Epithelial cell of proximal tubule (primary cell): Measurements from ENCODE around the gene DLG1. TPM values are rescaled to one million over a fixed set of nuclear protein-coding genes. Genes with fewer than 3 reads are reported as not detected.

Source experiments
- DNase-seq: peaks from one replicate; pipeline ENCODE4 v3.0.0-alpha.2; 2011; ENCODE audit warnings: low read depth
- H3K4me3 ChIP-seq: 2 replicates; pipeline ENCODE4 v1.5.1; 2011; ENCODE audit warnings: low read depth, mild to moderate bottlenecking, low read length
- total RNA-seq: library from RNA; depleted of rRNA; stranded (reverse); fragments of >200 nt; gene quantifications from 2 replicates; pipeline ENCODE4 v1.2.3, GENCODE V29; 2015
- TF ChIP-seq, protein P1 (sequence below): conservative IDR thresholded peaks from 2 replicates; pipeline ENCODE4 v1.5.1; 2012; ENCODE audit warnings: low read depth, mild to moderate bottlenecking, low read length

DLG1 gene
- total RNA-seq, 1 donor from 2014 or later: 67.6 TPM

DNA sequence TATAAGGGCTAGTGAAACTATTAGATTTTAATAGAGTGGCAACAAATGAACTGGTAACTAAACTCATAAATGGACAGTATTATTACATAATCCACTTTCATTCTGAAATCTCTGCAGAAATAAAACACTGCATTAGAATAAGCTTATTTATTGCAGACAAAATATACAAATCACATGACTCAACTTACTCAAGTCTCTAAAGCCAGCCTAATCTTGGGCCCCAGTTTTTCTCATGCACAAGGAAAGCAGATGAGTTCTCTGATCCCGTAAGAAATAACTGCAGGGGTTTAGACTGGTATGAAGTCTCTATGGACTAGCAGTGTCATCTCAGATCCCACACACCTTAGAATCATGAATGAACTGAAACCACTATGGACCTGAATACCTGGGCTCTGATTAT is 5.8 kb downstream of the DLG1 start:
- H3K4me3 ChIP-seq: no peak overlapping the region
- TF ChIP-seq, protein P1, sequence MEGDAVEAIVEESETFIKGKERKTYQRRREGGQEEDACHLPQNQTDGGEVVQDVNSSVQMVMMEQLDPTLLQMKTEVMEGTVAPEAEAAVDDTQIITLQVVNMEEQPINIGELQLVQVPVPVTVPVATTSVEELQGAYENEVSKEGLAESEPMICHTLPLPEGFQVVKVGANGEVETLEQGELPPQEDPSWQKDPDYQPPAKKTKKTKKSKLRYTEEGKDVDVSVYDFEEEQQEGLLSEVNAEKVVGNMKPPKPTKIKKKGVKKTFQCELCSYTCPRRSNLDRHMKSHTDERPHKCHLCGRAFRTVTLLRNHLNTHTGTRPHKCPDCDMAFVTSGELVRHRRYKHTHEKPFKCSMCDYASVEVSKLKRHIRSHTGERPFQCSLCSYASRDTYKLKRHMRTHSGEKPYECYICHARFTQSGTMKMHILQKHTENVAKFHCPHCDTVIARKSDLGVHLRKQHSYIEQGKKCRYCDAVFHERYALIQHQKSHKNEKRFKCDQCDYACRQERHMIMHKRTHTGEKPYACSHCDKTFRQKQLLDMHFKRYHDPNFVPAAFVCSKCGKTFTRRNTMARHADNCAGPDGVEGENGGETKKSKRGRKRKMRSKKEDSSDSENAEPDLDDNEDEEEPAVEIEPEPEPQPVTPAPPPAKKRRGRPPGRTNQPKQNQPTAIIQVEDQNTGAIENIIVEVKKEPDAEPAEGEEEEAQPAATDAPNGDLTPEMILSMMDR: no peak
- DNase-seq: no peak

DNA sequence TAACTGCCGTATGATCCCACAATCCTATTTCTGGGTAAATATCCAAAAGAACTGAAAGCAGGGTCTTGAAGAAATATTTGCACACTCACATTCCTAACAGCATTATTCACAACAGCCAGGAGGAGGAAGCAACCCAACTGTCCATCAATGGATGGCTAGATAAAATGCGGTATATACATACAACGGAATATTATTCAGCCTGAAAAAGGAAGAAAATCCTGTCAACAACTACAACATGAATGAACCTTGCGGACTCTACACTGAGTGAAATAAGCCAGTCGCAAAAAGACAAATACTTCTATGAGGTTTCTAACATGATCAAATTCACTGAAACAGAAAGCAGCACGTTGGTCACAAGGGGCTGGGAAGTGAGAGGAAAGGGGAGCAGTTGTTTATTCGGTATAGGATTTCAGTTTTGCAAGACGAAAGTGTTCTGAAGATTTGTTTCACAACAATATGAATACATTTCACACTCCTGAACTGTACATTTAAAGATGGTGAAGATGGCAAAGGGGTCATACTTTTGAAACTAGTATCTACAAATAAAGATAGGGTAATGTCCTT is 6.2 kb downstream of the DLG1 start:
- H3K4me3 ChIP-seq: no peak overlapping the region
- TF ChIP-seq, protein P1: no peak
- DNase-seq: no peak

DNA sequence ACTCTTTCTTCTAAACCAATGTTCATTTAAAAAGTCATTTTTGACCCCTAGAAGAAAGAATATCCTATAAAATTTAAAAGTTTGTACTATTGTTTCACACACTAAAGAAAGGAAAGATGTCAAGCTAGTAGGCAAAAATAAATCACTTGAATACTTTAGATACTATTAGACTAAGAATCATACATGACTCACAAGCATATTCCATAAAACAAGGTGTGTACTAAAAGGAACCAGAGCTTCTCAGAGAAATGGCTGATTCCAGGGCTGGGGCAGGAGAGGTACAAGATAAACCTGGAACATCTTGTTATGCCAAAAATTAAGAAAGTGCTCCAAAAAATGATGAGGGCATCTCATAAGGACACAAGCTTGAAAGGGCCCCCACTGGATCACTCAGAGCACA is 8.7 kb downstream of the DLG1 start:
- no peak overlapping the region for H3K4me3 ChIP-seq
- DNase-seq: no peak
- TF ChIP-seq, protein P1: no peak

DNA sequence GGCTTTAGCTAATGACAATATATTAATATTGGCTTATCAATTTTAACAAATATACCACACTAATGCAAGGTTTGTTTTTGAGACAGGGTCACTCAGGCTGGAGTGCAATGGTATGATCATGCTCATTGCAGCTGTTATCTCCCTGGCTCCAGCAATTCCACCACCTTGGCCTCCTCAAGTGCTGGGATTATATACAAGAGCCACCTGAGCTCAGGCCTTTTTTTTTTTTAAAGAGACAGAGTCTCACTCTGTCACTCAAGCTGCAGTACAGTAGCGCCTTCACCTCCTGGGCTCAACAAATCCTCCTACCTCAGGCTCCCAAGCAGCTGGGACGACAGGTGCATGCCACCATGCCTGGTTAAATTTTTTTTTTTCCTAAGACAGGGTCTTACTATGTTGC is 11.7 kb downstream of the DLG1 start:
- no peak for DNase-seq
- TF ChIP-seq, protein P1: no peak
- no peak overlapping the region for H3K4me3 ChIP-seq

DNA sequence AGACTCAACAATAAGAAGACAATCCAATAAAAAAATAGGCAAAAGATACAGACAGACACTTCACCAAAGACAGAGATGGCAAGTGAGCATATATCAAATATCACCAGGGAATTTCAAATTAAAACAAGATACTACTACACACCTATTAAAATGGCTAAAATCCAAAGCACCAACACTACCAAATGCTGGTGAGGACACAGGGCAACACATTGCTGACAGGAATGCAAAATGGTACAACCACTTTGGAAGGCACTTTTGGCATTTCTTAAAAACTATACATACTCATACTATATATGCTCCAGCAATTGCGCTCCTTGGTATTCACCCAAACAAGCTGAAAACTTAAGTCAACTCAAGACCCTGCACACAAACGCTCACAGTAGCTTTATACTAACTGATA is 12.9 kb downstream of the DLG1 start:
- H3K4me3 ChIP-seq: no peak overlapping the region
- TF ChIP-seq, protein P1: no peak
- DNase-seq: no peak

DNA sequence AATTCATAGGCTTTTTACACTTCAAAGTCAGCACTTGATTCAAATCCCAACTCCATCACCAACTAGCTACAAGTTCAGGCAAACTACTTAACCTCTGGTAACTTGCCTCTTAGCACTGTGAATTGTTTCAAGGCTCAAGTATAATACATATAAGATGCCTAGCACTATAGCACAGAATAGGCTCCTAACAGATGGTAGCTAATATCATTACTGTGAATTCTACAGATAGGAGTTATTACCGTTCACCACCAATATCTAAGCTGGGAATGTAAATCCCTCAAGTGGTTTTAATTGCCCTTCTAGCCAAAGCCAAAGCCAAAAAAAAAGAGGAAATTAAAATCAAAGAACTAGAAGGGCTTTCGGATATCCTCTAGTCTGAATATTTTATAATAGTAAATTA is 15.4 kb downstream of the DLG1 start:
- DNase-seq: no peak
- no peak overlapping the region for H3K4me3 ChIP-seq
- TF ChIP-seq, protein P1: no peak

DNA sequence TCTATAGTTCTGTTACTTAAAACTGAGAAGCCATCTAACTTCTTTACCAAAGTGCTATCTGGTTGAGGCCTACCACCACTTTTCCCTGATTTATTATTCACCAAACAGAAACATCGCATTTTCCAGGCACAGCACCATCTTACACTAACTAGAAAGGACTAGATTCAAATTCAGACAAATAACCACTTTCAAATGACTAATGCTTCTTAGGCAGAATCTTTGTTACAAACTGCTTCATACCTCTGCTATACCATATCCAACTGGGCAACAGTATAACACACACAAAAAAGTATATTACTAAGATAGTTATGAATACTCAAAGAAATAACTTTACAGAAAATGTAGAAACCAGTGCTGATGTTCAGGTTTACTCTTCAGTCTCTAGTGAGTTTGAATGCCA is 16.6 kb downstream of the DLG1 start:
- TF ChIP-seq, protein P1: no peak
- DNase-seq: no peak
- H3K4me3 ChIP-seq: no peak overlapping the region
